Stomach (tissue), 4 donors: ENCODE data around the gene GET3.

ENCODE experiments used
- EP300 ChIP-seq: sonication (generic); formaldehyde crosslinking; IDR thresholded peaks from one replicate; pipeline ENCODE4 v1.6.1; 2017; ENCODE audit warnings: antibody characterized with exemption
- POLR2A ChIP-seq, 4 donors: fragments of 450-650 bp; IDR thresholded peaks; one replicate each; pipeline ENCODE4 v1.6.1; 2016; ENCODE audit warnings: antibody characterized with exemption in 4 of 4, control low read depth in 2 of 4, mild to moderate bottlenecking in 1 of 4, moderate library complexity in 1 of 4
- POLR2AphosphoS5 ChIP-seq, 3 donors: sonication (generic); formaldehyde crosslinking; IDR thresholded peaks; one replicate each; pipeline ENCODE4 v1.6.1; 2016; ENCODE audit warnings: antibody characterized with exemption in 3 of 3
- TF ChIP-seq, protein P1 (sequence below), 7 experiments: fragments of 450-650 bp in 4 of 7; fragments of 200-600 bp in 3 of 7; sonication (generic) in 3 of 7; IDR thresholded peaks; one replicate each; pipeline ENCODE4 v1.5.1; 2016 to 2019; ENCODE audit warnings: antibody characterized with exemption in 7 of 7, control low read depth in 2 of 7, mild to moderate bottlenecking in 1 of 7

DNA sequence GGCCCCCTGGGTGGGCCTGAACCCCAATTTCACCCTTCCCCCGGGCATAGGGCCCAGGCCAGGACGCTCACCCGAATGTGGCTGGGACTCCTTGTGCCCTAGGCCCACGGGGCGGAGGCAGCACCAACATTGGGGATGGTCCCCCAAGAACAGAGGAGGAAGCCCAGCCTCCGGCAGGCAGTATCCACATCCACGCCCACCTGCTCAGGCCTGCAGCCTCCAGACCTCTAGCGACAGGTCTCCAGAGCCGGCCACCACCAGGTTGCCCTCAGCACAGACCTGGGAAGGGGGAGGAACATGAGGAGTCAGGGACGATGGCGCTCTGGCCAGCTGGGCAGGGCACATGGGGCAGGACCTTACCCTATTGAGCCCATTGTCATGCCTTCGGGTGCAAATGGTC, 48.3 kb upstream of the GET3 start:
- TF ChIP-seq, protein P1, sequence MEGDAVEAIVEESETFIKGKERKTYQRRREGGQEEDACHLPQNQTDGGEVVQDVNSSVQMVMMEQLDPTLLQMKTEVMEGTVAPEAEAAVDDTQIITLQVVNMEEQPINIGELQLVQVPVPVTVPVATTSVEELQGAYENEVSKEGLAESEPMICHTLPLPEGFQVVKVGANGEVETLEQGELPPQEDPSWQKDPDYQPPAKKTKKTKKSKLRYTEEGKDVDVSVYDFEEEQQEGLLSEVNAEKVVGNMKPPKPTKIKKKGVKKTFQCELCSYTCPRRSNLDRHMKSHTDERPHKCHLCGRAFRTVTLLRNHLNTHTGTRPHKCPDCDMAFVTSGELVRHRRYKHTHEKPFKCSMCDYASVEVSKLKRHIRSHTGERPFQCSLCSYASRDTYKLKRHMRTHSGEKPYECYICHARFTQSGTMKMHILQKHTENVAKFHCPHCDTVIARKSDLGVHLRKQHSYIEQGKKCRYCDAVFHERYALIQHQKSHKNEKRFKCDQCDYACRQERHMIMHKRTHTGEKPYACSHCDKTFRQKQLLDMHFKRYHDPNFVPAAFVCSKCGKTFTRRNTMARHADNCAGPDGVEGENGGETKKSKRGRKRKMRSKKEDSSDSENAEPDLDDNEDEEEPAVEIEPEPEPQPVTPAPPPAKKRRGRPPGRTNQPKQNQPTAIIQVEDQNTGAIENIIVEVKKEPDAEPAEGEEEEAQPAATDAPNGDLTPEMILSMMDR (IDR thresholded peaks at IDR 0.05): no peak
- TF ChIP-seq POLR2A (IDR thresholded peaks at IDR 0.05): no peak
- no peak for TF ChIP-seq EP300
- TF ChIP-seq POLR2AphosphoS5 (IDR thresholded peaks at IDR 0.05): no peak
